ENCODE measurements around the gene SPNS2.

DNA sequence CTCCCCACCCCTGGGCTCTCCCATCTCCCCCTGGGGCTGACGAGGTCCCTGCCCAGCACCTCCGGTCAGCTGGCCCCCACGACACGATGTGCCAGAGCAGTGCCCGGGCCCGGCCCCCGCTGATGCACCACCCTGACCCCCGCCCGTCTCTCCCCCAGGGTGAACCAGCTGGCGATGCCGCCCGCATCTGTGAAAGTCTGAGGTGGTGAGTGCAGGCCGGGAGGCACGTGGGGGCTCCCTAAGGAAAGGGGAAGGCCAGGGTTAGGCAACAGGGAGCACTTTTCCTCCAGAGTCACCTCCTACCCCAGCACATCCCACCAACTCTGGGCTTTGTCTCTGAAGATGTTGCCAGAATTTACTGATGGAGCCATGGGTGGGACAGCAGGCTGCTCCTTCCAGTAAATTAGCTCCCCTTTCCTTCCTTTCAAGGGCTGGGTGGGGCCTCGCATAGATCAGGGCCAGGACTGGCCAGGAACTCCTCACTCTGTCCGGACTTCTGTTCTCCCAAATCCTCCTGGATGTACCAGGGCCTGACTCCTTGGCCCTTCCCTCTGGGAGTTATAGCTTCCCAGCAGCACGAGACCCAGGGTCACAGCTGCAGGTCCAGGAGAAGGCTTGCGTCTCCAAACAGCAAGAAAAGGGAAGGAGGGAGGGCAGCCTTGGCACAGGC is 38.2 kb downstream of the SPNS2 start:
- TF ChIP-seq, protein P1, sequence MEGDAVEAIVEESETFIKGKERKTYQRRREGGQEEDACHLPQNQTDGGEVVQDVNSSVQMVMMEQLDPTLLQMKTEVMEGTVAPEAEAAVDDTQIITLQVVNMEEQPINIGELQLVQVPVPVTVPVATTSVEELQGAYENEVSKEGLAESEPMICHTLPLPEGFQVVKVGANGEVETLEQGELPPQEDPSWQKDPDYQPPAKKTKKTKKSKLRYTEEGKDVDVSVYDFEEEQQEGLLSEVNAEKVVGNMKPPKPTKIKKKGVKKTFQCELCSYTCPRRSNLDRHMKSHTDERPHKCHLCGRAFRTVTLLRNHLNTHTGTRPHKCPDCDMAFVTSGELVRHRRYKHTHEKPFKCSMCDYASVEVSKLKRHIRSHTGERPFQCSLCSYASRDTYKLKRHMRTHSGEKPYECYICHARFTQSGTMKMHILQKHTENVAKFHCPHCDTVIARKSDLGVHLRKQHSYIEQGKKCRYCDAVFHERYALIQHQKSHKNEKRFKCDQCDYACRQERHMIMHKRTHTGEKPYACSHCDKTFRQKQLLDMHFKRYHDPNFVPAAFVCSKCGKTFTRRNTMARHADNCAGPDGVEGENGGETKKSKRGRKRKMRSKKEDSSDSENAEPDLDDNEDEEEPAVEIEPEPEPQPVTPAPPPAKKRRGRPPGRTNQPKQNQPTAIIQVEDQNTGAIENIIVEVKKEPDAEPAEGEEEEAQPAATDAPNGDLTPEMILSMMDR (conservative IDR thresholded peaks at IDR 0.05 in 1 of 2, IDR thresholded peaks at IDR 0.05 in 1 of 2; ENCODE audit: low read depth in 1 of 2, low read length in 2 of 2) = no peak
- TF ChIP-seq EZH2 (IDR thresholded peaks at IDR 0.05; ENCODE audit: low read length, missing control alignments) = no peak
